Astrocyte (in vitro differentiated cells and primary cell): Measurements from ENCODE around the gene ACP5.

ENCODE experiments used
- EZH2 ChIP-seq: IDR thresholded peaks from 2 replicates; pipeline ENCODE4 v1.6.1; 2012; ENCODE audit warnings: mild to moderate bottlenecking, low read length, inconsistent platforms; ENCODE audit not compliant: insufficient read depth
- TF ChIP-seq, protein P1 (sequence below): IDR thresholded peaks from 2 replicates; pipeline ENCODE4 v1.5.1; 2011; ENCODE audit warnings: low read depth, mild to moderate bottlenecking, inconsistent platforms, low read length, moderate library complexity; ENCODE audit not compliant: insufficient read depth

DNA sequence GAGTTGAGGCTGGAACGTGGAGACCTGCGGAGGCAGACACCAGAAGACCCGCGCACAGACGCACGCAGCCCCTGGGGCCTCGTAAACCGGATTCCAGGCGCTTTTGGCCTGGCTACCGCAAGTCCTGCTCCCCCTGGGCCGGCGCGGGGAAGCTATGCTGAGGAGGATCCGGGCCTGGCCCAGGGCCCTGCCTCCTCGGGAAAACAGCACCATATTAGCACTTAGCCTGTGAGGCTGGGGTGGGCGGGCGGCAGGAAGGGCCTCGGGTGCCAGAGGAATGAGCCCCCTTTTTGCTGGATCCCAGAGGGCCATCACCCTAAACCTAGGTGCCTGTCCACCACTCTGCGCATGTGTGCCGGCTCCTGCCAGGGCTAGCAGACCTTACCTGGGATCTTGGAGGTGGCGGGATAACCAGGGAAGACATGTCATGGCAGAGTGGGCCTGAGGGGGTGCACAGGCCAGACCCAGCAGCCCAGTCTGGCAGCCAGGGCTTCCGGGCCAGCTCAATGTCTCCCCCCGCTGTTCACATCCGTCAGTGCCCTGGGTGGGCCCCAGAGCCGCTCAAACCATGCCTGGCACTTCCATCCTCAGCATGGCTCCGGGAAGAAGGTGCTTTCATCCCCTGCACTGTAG lies 25.7 kb downstream of the ACP5 start:
- TF ChIP-seq, protein P1, sequence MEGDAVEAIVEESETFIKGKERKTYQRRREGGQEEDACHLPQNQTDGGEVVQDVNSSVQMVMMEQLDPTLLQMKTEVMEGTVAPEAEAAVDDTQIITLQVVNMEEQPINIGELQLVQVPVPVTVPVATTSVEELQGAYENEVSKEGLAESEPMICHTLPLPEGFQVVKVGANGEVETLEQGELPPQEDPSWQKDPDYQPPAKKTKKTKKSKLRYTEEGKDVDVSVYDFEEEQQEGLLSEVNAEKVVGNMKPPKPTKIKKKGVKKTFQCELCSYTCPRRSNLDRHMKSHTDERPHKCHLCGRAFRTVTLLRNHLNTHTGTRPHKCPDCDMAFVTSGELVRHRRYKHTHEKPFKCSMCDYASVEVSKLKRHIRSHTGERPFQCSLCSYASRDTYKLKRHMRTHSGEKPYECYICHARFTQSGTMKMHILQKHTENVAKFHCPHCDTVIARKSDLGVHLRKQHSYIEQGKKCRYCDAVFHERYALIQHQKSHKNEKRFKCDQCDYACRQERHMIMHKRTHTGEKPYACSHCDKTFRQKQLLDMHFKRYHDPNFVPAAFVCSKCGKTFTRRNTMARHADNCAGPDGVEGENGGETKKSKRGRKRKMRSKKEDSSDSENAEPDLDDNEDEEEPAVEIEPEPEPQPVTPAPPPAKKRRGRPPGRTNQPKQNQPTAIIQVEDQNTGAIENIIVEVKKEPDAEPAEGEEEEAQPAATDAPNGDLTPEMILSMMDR: no peak
- TF ChIP-seq EZH2: no peak
